Type B pancreatic cell (in vitro differentiated cells): ENCODE results near the gene SLC44A1. TPM values are rescaled to one million over a fixed set of nuclear protein-coding genes. Genes with fewer than 3 reads are reported as not detected.

Source experiments
- DNase-seq: peaks from one replicate; pipeline ENCODE4 v3.0.0; 2021; ENCODE audit warnings: mixed read lengths; ENCODE audit not compliant: unreplicated experiment; ENCODE audit errors: extremely low spot score
- H3K27ac Mint-ChIP-seq: 2 replicates; pipeline ENCODE4 v1.8.0; 2021; ENCODE audit warnings: mild to moderate bottlenecking, mixed read lengths
- H3K27me3 Mint-ChIP-seq: 2 replicates; pipeline ENCODE4 v1.8.0; 2021; ENCODE audit warnings: mixed read lengths
- H3K36me3 Mint-ChIP-seq: 2 replicates; pipeline ENCODE4 v1.8.0; 2021; ENCODE audit warnings: mixed read lengths
- H3K4me1 Mint-ChIP-seq: one replicate; pipeline ENCODE4 v1.8.0; 2021; ENCODE audit warnings: mixed read lengths; ENCODE audit not compliant: unreplicated experiment
- H3K4me3 Mint-ChIP-seq: 2 replicates; pipeline ENCODE4 v1.8.0; 2021; ENCODE audit warnings: mild to moderate bottlenecking, mixed read lengths
- H3K9me3 Mint-ChIP-seq: 2 replicates; pipeline ENCODE4 v1.8.0; 2021; ENCODE audit warnings: mixed read lengths
- CTCF ChIP-seq: fragments of 200-600 bp; sonication (generic); conservative IDR thresholded peaks from 2 replicates; pipeline ENCODE4 v1.5.0; 2021; ENCODE audit warnings: antibody characterized with exemption, mild to moderate bottlenecking
- total RNA-seq: library from RNA; stranded (reverse); gene quantifications from 2 replicates; pipeline ENCODE4 v1.2.1, GENCODE V29; 2021; ENCODE audit warnings: low replicate concordance

Gene SLC44A1
- total RNA-seq, 1 donor from 2014 or later, result 47.2 TPM

- Mint-ChIP-seq H3K4me1 (peaks cover 9% of the 10 kb centered on the region), H3K4me3 (no peak overlapping the region), H3K27me3 (no peaks in the 10 kb centered on the region), H3K9me3 (no peaks in the 10 kb centered on the region), H3K36me3 (peaks cover 15% of the 10 kb centered on the region), H3K27ac (peak overlapping the region; percentile 67)
- TF ChIP-seq CTCF, result no peak
- DNase-seq, result no peak
Measured at GRCh38 chr9:105318729-105319191, 74.3 kb downstream of the SLC44A1 start.

DNA sequence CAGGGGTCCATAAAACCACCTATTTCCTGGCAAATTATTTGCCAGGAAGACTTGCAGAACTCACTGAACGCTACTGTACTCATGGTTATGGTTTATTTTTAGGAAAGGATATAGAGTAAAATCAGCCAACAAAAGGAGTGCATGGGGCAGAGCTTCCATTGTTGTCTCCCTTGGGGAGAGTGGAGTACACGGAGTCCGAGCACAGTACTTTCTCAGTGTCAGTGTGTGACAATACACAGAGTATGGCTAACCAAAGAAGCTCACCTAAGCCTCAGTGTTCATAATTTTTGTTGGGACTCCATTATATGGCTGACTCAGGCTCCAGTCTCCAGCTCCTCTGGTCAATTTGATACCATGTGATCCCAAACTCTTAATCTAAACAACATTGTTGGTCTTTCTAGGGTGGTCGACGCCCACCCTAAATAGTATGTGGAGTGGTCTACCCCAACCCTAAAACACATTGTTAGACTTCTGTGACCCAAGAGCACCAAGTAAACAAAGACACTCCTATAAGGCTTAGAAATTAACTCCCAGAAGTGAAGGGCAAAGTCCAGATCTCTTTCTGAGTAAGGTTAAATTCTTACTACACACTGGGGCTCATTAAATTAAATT, 74.9 kb downstream of the SLC44A1 start:
- no peak for DNase-seq
- Mint-ChIP-seq H3K27me3 (no peaks in the 10 kb centered on the region), H3K9me3 (no peaks in the 10 kb centered on the region), H3K27ac (peak overlapping the region; percentile 67), H3K4me1 (peaks cover 9% of the 10 kb centered on the region), H3K4me3 (no peak overlapping the region), H3K36me3 (peaks cover 13% of the 10 kb centered on the region)
- no peak for TF ChIP-seq CTCF

DNA sequence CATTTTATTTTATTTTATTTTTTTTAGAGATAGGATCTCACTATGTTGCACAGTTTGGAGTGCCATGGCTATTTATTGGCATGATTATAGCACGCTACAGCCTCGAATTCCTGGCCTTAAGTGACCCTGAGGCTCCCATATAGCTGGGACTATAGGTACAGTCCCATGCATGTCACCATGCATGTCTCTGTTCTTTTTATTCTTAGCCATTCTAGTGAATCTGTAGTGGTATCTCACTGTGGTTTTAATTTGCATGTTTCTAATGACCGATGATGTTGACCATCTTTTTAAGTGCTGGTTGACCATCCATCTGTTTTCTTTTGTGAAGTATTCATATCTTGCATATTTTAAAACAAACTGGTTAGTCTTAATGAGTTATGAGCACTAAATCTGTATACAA, 76.1 kb downstream of the SLC44A1 start:
- H3K27ac Mint-ChIP-seq, result no peak overlapping the region
- H3K36me3 Mint-ChIP-seq, result peaks cover 15% of the 10 kb centered on the region
- H3K4me3 Mint-ChIP-seq, result no peak overlapping the region
- no peak for DNase-seq
- no peaks in the 10 kb centered on the region for H3K9me3 Mint-ChIP-seq
- peaks cover 9% of the 10 kb centered on the region for H3K4me1 Mint-ChIP-seq
- no peaks in the 10 kb centered on the region for H3K27me3 Mint-ChIP-seq
- no peak for TF ChIP-seq CTCF

DNA sequence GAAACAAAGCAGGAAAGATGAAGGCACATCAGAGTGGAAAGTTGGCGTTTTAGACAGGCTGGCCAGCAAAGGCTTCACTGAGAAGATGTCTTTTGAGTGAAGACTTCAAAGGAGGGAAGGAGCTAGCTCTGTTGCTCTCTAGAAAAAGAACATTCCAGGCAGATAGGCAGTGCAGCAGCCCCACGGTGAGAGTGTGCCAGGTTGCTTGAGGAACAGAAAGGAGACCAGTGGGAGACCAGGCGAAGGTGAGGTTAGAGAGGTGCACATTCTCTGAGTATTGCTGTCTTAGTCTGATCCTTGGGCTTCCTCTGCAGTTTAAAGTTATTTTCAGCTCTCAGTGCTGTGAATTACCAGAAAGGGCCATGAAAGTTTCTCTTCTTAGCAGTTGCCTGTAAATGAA, 83.8 kb downstream of the SLC44A1 start:
- H3K27me3 Mint-ChIP-seq, result no peaks in the 10 kb centered on the region
- H3K4me3 Mint-ChIP-seq, result no peak overlapping the region
- H3K4me1 Mint-ChIP-seq, result peaks cover 10% of the 10 kb centered on the region
- H3K36me3 Mint-ChIP-seq, result peaks cover 21% of the 10 kb centered on the region
- TF ChIP-seq CTCF, result no peak
- H3K9me3 Mint-ChIP-seq, result no peaks in the 10 kb centered on the region
- DNase-seq, result no peak
- H3K27ac Mint-ChIP-seq, result no peak overlapping the region

DNA sequence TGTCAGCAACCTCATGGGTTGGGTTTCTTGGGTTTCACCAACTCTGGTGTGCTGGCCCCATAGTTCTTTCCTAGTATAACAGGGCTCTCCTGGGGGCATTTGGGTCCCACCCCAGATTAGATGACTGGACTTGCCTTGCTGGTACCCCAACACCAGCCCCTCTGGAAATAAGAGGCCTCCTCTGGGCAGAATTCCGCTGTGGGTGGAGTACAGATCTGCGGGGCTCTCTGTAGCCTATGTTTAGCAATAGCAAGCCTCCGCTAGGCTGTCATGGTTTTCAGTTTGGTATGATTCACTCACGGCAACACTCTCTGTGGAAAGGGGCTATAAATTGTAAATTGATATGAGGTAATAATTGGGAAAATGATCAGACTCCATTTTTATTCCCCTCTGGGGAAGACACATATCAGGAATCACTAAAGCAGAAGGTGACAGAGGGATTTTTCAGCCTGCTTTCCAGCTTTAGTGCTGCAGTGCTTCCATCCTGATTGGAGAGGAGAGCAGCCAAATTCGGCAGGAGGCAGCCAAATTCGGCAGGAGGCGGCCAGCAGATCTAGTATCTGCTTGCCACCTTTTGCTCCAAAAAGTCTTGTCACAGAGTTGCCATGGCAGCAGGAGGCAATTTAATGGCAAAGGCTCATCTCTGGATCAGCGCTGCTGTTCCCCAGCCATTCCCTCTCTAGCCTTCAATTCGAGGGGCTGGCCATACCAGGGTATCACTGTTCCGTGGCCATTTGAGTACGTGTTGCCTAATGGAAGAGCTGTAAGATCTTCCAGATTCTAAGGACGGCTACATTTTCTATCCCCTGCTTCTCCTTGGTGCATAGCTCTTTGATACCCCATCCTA, 84.6 kb downstream of the SLC44A1 start:
- Mint-ChIP-seq H3K36me3 (peaks cover 21% of the 10 kb centered on the region), H3K4me3 (no peak overlapping the region), H3K9me3 (no peaks in the 10 kb centered on the region), H3K27ac (no peak overlapping the region), H3K4me1 (peaks cover 16% of the 10 kb centered on the region), H3K27me3 (no peaks in the 10 kb centered on the region)
- TF ChIP-seq CTCF, result no peak
- DNase-seq, result no peak
